Epithelial cell of proximal tubule (primary cell): ENCODE measurements around the gene CAMTA1. TPM values are rescaled to one million over a fixed set of nuclear protein-coding genes. Genes with fewer than 3 reads are reported as not detected.

Source experiments
- DNase-seq: peaks from one replicate; pipeline ENCODE4 v3.0.0-alpha.2; 2011; ENCODE audit warnings: low read depth
- H3K4me3 ChIP-seq: 2 replicates; pipeline ENCODE4 v1.5.1; 2011; ENCODE audit warnings: low read depth, mild to moderate bottlenecking, low read length
- CTCF ChIP-seq: conservative IDR thresholded peaks from 2 replicates; pipeline ENCODE4 v1.5.1; 2012; ENCODE audit warnings: low read depth, mild to moderate bottlenecking, low read length
- total RNA-seq: library from RNA; depleted of rRNA; stranded (reverse); fragments of >200 nt; gene quantifications from 2 replicates; pipeline ENCODE4 v1.2.3, GENCODE V29; 2015

CAMTA1 gene
- total RNA-seq, 1 donor from 2014 or later: 79.2 TPM

DNA sequence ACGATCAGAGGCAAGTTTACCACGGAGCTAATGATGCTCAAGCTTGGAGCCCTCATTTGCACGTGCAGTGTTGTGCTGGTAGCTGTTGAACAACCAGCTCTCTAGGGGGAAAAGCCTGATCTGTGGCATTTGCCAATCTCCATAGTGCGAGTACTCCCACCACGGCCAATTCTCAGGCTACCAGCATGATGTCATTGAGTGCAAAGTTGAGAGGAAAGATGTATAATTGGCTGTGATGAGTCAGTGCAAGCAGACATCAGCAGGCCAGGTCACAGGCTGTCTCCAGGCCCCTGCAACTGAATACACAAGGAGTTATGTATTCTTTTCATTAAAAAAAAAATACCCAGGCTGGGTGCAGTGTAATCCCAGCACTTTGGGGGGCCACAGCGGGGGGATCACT, 752.8 kb downstream of the CAMTA1 start:
- no peak for DNase-seq
- H3K4me3 ChIP-seq: no peak overlapping the region
- no peak for TF ChIP-seq CTCF

DNA sequence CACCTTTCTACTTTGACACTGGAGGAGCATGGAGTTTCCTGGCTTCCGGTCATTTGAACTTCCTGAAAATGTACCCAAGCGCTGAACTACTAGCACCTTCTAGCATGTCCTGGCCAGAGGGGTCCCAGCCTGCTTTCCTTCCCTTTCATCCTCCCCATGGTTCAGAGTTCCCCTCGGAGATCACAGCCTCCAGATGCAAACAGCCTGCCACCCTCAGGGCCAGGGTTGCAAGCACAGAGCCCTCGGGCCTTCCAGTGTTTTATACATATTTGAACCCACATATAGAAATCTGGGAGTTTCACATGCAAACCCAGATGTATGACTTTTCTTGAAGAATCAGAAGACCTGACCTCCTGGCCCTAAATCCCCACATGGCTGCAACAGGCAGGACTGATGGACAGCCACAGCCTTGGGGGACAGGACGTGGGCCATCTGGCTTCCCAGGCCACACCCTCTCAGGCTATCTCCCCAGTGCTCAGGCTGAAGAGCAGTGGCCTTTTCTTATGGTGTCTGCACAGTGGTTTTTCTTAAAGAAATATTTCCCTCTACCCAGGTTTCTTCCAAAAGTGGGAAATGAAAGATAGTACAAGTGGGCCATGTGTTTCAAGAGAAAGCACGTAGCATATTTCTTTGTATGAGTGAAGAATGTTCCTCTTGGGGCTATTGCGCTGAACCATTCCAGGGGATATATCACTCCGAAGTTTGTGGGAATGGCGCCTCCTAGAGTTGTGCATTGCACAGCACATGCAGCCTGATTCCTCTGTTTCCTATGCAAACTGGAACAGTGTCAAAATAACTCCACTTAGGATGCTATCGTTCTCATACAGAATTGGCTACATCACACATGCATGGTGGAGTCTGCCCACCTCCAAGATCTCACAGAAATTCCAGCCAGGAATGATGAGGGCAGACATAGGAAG, 753.9 kb downstream of the CAMTA1 start:
- H3K4me3 ChIP-seq: no peak overlapping the region
- no peak for DNase-seq
- TF ChIP-seq CTCF: no peak

- DNase-seq: no peak
- TF ChIP-seq CTCF: peak; percentile 82
- H3K4me3 ChIP-seq: no peak overlapping the region
These were observed 754.5 kb downstream of the CAMTA1 start for GRCh38 chr1:7539769-7540175.

DNA sequence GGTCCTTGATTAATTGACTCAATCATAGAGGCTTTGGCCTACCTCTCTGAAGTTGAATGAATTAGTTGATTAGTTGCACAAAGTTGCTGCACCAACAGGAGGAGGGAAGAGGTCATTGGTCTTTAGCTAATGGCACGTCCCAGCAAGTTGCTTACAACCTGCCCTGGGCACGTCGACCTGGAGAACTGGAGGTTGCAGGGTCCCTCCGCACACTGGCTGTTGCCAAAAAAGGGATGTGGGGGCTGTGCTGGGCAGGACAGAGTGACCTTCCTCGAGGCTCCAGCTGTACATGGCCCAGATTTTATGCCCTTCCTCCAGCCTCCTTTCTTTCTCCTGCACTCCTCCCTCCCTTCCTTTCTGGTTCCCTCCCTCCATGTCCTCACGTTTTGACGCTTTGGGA, 755.6 kb downstream of the CAMTA1 start:
- DNase-seq: no peak
- no peak for TF ChIP-seq CTCF
- no peak overlapping the region for H3K4me3 ChIP-seq

GRCh38 chr1:7541629-7542028, 756.4 kb downstream of the CAMTA1 start:
- H3K4me3 ChIP-seq: no peak overlapping the region
- no peak for DNase-seq
- TF ChIP-seq CTCF: no peak

GRCh38 chr1:7543718-7544090, 758.5 kb downstream of the CAMTA1 start:
- no peak for TF ChIP-seq CTCF
- no peak overlapping the region for H3K4me3 ChIP-seq
- no peak for DNase-seq
